ENCODE results near the gene FHIP1B.

- TF ChIP-seq POLR2A (IDR thresholded peaks at IDR 0.05), result no peak
- TF ChIP-seq CTCF (IDR thresholded peaks at IDR 0.05), result no peak
These were observed 4.5 kb upstream of the FHIP1B start, which contains the start of gene CNGA4 for GRCh38 chr11:6238902-6239301.
